Measurements from ENCODE around the gene MDP1. TPM values are rescaled to one million over a fixed set of nuclear protein-coding genes. Genes with fewer than 3 reads are reported as not detected.
A peak's percentile ranks its signal among the peaks of the same experiment; 100 is the strongest.

MDP1 gene
- total RNA-seq, 1 donor from 2014 or later, result 21.1 TPM

- H3K27me3 ChIP-seq (ENCODE audit: control insufficient read depth, insufficient read depth, low read length), result no peaks in the 10 kb centered on the region
- DNase-seq (ENCODE audit: low read depth) (no peak), FAIRE-seq (no peak)
- peaks cover 3% of the 10 kb centered on the region for H3K36me3 ChIP-seq (ENCODE audit: control insufficient read depth, insufficient read depth, low read length)
- TF ChIP-seq, protein P1, sequence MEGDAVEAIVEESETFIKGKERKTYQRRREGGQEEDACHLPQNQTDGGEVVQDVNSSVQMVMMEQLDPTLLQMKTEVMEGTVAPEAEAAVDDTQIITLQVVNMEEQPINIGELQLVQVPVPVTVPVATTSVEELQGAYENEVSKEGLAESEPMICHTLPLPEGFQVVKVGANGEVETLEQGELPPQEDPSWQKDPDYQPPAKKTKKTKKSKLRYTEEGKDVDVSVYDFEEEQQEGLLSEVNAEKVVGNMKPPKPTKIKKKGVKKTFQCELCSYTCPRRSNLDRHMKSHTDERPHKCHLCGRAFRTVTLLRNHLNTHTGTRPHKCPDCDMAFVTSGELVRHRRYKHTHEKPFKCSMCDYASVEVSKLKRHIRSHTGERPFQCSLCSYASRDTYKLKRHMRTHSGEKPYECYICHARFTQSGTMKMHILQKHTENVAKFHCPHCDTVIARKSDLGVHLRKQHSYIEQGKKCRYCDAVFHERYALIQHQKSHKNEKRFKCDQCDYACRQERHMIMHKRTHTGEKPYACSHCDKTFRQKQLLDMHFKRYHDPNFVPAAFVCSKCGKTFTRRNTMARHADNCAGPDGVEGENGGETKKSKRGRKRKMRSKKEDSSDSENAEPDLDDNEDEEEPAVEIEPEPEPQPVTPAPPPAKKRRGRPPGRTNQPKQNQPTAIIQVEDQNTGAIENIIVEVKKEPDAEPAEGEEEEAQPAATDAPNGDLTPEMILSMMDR (IDR thresholded peaks at IDR 0.05; ENCODE audit: insufficient read depth, low read length, severe bottlenecking), result no peak
- no peak overlapping the region for H3K4me3 ChIP-seq (ENCODE audit: low read depth, low read length)
Observed at GRCh38 chr14:24216345-24216699, 456 bp upstream of the MDP1 start.

DNA sequence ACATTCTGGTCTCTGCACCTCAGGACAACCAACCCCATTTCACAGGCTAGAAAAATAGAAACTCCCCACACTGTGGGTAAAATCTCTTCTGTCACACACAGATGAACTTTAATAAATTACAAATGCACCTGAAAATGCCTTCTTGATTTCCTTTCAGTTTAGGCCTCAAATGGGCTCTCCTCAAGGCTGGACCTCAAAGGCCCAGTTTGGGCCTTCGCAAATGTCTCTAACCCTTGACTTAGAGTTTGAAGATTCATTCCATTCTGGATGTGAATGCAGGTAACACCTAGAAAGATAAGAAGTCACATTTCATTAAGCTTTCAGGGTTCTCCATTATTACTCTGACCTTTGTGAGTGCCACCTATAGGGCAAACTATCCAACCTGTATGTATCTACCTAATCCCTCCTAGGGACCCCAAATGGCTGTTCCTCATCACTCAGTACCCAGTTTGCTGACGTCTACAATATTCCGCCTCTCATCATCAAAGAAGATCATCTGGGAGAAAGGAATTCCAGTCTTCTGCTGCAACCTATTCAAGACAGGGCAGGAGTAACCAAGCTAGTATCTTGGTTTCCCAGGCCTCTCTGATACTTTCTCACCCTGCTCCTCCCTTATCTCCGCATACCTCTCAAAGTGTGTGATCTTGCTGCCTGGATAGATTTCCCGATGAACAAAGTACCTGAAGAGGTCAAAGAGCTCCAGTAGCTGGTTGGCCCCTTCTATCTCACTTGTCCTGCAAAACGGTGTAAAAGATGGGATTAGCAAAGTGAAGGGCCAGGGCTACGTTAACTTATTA is 1.8 kb downstream of the MDP1 start:
- H3K36me3 ChIP-seq (ENCODE audit: control insufficient read depth, insufficient read depth, low read length), result peaks cover 16% of the 10 kb centered on the region
- peak overlapping the region; percentile 69 for H3K4me3 ChIP-seq (ENCODE audit: low read depth, low read length)
- DNase-seq (ENCODE audit: low read depth), result no peak
- TF ChIP-seq, protein P1 (IDR thresholded peaks at IDR 0.05; ENCODE audit: insufficient read depth, low read length, severe bottlenecking), result no peak
- H3K27me3 ChIP-seq (ENCODE audit: control insufficient read depth, insufficient read depth, low read length), result no peaks in the 10 kb centered on the region
- FAIRE-seq, result no peak

DNA sequence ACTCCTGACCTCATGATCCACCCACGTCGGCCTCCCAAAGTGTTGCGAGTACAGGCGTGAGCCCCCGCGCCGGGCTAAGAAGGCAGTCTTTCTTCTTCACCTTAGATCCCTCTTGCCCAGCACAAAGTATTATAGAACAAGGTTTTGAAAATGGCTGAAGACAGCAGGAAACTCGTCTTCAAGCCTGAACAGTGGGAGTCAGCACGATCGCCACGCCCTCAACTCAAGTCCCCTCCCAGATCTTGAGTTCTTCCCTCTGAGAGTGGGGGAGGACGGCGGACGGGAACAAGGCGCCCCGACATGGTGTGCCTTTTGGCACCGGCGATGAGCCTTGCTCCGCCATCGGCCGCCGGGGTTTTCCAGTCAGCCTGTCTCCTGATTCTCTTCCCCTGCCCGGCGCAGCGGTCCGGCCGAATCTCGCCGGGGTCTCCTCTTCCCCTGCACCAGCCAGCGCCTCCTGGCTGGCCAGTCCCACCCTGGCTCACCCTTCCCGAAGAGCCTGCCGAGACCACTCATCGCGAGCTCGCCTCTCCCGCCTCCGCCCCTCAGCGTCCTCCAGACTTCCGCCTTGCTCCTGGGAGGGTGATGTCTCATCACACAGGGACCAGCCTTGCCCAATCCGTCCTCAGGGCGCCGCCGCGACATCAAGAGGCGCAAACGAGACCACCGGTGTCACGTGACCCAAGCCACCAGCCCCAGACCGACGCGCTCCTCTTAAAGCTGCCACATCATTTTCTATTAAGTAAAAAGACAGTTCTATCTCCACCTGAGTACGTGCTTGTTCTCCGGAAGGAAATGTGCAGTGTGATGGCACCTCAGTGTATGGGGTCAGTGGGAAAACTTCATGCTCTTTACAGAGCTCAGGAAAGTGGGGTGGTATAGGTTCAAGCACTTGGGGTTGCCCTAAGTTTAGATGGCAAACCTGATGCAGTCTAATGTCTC is 2.7 kb downstream of the MDP1 start, which contains the start of gene CHMP4A:
TSS of gene CHMP4A (minus strand) at position 565 of the 942 bp plus-strand sequence. CDS start at position 516, 49 bp downstream.
- no peak for FAIRE-seq
- H3K4me3 ChIP-seq (ENCODE audit: low read depth, low read length), result peak within 1 kb of the TSS; percentile 69
- DNase-seq (ENCODE audit: low read depth), result peak; percentile 93
- TF ChIP-seq, protein P1 (IDR thresholded peaks at IDR 0.05; ENCODE audit: insufficient read depth, low read length, severe bottlenecking), result no peak
- no peaks in the 10 kb centered on the region for H3K27me3 ChIP-seq (ENCODE audit: control insufficient read depth, insufficient read depth, low read length)
- H3K36me3 ChIP-seq (ENCODE audit: control insufficient read depth, insufficient read depth, low read length), result peaks cover 16% of the 10 kb centered on the region

- FAIRE-seq, result no peak
- TF ChIP-seq, protein P1 (IDR thresholded peaks at IDR 0.05; ENCODE audit: insufficient read depth, low read length, severe bottlenecking), result no peak
- DNase-seq (ENCODE audit: low read depth), result no peak
Observed at GRCh38 chr14:24211311-24211710, 4.6 kb downstream of the MDP1 start.

GRCh38 chr14:24207625-24208024 is 8.2 kb downstream of the MDP1 start:
- H3K27me3 ChIP-seq (ENCODE audit: control insufficient read depth, insufficient read depth, low read length), result no peaks in the 10 kb centered on the region
- H3K36me3 ChIP-seq (ENCODE audit: control insufficient read depth, insufficient read depth, low read length), result peaks cover 17% of the 10 kb centered on the region
- TF ChIP-seq, protein P1 (IDR thresholded peaks at IDR 0.05; ENCODE audit: insufficient read depth, low read length, severe bottlenecking), result no peak
- no peak for DNase-seq (ENCODE audit: low read depth)
- FAIRE-seq, result no peak
- H3K4me3 ChIP-seq (ENCODE audit: low read depth, low read length), result no peak overlapping the region

More at GRCh38 chr14:24211311-24211710, 4.6 kb downstream of the MDP1 start:
- Histone ChIP-seq H3K27me3 (ENCODE audit: control insufficient read depth, insufficient read depth, low read length) (no peaks in the 10 kb centered on the region), H3K36me3 (ENCODE audit: control insufficient read depth, insufficient read depth, low read length) (peaks cover 16% of the 10 kb centered on the region), H3K4me3 (ENCODE audit: low read depth, low read length) (no peak overlapping the region)
